ENCODE data around the gene GM2A.

Gene GM2A

GRCh38 chr5:151317871-151318270 is 64.9 kb downstream of the GM2A start:
- DNase-seq (ENCODE audit: extremely low spot score, insufficient read length, low read depth) (no peak), FAIRE-seq (no peak)

- FAIRE-seq = peak; percentile 67
- DNase-seq (ENCODE audit: extremely low spot score, insufficient read length, low read depth) = peak; percentile 8
Measured at GRCh38 chr5:151318850-151319732, 66.1 kb downstream of the GM2A start.
